ENCODE measurements around the gene HOMER2.

The HOMER2 gene

DNA sequence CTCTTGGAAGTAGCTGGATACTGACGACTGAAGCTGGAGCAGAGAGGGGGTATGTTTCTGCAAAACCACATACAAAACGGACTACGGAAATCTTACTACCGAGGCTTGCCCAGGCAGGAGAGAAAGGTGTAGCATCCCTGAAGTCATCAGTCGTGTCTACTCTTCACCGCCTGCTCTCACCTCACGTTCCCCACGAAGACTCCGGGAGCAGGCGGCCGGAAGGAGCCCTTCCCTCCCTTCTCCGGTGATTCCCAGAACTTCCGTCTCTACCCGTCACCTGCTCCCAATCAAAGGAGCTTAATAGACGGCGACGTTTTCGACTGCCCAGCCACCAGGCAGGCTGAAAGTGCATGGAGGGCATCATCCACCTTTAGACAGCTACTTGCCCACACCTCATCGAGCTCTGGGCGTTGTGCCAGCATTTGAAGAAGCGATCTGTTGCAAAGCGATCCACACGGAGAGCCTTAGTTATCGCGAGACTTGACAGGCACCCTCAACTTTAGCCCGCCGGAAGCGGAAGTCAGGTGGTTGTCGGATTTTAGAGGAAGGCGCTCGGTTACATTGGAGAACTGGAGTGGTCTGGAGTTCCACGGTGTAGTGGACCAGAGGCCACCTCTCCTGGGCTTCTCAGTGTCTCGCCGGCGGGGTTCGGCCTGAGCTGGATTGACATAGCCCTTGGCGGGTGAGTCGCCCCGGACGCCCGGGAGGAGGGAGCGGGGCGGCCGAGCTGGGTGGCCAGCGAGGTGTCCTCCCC is 33.3 kb upstream of the HOMER2 start, which contains the start of gene RAMAC:
TSS of gene RAMAC (plus strand) at position 523 of the 754 bp plus-strand sequence. CDS start 2,809 bp downstream, outside the sequence.
- no peaks in the 10 kb centered on the region for H3K9me2 ChIP-seq (replicated peaks; ENCODE audit: control insufficient read depth, low read length)
- TF ChIP-seq EZH2phosphoT487 (IDR thresholded peaks at IDR 0.05; ENCODE audit: borderline replicate concordance, low read length): no peak
- TF ChIP-seq, protein P1, sequence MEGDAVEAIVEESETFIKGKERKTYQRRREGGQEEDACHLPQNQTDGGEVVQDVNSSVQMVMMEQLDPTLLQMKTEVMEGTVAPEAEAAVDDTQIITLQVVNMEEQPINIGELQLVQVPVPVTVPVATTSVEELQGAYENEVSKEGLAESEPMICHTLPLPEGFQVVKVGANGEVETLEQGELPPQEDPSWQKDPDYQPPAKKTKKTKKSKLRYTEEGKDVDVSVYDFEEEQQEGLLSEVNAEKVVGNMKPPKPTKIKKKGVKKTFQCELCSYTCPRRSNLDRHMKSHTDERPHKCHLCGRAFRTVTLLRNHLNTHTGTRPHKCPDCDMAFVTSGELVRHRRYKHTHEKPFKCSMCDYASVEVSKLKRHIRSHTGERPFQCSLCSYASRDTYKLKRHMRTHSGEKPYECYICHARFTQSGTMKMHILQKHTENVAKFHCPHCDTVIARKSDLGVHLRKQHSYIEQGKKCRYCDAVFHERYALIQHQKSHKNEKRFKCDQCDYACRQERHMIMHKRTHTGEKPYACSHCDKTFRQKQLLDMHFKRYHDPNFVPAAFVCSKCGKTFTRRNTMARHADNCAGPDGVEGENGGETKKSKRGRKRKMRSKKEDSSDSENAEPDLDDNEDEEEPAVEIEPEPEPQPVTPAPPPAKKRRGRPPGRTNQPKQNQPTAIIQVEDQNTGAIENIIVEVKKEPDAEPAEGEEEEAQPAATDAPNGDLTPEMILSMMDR (IDR thresholded peaks at IDR 0.05; ENCODE audit: low read depth, low read length, poor library complexity, severe bottlenecking): no peak

DNA sequence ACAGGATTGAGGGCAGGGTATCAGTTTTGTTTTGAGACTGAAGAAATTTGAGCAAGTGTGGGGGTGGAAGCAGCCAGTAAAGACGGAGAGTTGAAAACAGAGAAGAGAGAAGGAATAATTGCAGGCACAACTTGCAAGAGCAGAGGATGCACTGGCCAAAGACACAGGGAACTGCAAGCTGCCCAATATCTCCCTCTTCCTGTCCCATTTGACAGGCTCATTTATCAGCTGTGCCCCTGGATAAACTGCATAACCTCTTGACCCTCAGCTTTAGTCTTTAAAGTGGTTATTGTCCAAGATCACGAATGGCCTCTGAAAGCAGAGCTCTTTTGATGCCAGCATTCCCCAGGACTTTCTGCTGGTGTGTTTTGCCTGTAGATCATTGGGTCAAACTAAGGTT is 28.5 kb upstream of the HOMER2 start:
- Histone ChIP-seq H4K20me1 (ENCODE audit: control insufficient read depth, insufficient read depth, low read depth, low read length) (no peaks in the 10 kb centered on the region), H3K9me2 (replicated peaks; ENCODE audit: control insufficient read depth, low read length) (no peaks in the 10 kb centered on the region), H3K79me2 (ENCODE audit: control insufficient read depth, low read length) (peaks cover 8% of the 10 kb centered on the region; the same call in 1 of the 2 replicates), H3K27me3 (ENCODE audit: control insufficient read depth, low read length) (no peaks in the 10 kb centered on the region), H3F3A (ENCODE audit: control insufficient read depth, insufficient read depth) (no peaks in the 10 kb centered on the region), H3K4me1 (ENCODE audit: control insufficient read depth, low read length) (peaks cover 9% of the 10 kb centered on the region), H3K4me3 (ENCODE audit: low read length) (no peak overlapping the region), H3K27ac (ENCODE audit: low read depth, low read length) (no peak overlapping the region), H3K4me2 (ENCODE audit: low read length) (no peak overlapping the region), H3K36me3 (ENCODE audit: control insufficient read depth, low read length) (no peaks in the 10 kb centered on the region), H3K9me3 (ENCODE audit: control insufficient read depth, insufficient read depth, low read length) (no peaks in the 10 kb centered on the region)
- no peak for TF ChIP-seq EZH2phosphoT487 (IDR thresholded peaks at IDR 0.05; ENCODE audit: borderline replicate concordance, low read length)
- TF ChIP-seq, protein P1 (IDR thresholded peaks at IDR 0.05; ENCODE audit: low read depth, low read length, poor library complexity, severe bottlenecking): no peak

More for the DNA sequence above, 33.3 kb upstream of the HOMER2 start, which contains the start of gene RAMAC:
- Histone ChIP-seq H3K36me3 (ENCODE audit: control insufficient read depth, low read length) (peaks cover 32% of the 10 kb centered on the region), H3K9me3 (ENCODE audit: control insufficient read depth, insufficient read depth, low read length) (no peaks in the 10 kb centered on the region), H3K4me3 (ENCODE audit: low read length) (peak within 1 kb of the TSS; percentile 100), H3K4me2 (ENCODE audit: low read length) (peak within 1 kb of the TSS; percentile 91), H3K4me1 (ENCODE audit: control insufficient read depth, low read length) (peaks cover 20% of the 10 kb centered on the region), H3K27me3 (ENCODE audit: control insufficient read depth, low read length) (no peaks in the 10 kb centered on the region), H3K79me2 (ENCODE audit: control insufficient read depth, low read length) (peaks cover 25% of the 10 kb centered on the region), H3K27ac (ENCODE audit: low read depth, low read length) (peak within 1 kb of the TSS; percentile 35), H3F3A (ENCODE audit: control insufficient read depth, insufficient read depth) (no peaks in the 10 kb centered on the region), H4K20me1 (ENCODE audit: control insufficient read depth, insufficient read depth, low read depth, low read length) (no peaks in the 10 kb centered on the region)

DNA sequence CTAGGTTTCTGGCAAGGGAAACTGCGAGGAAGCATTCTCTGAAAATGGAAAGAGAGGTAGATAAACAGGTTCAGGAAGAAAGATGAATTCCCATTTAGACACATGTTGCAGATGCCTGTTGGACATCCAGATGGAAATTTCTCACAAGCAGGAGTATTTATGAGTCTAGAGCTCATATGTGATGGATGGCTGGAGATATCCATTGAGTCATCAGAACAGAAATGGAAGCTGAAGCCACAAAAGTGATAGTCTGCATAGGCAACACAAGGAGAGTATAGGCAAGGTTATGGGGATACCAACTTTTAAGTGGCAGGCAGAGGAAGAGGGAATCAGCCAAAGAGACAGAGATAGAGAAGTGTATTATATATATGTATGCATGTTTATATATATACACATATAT is 27.2 kb upstream of the HOMER2 start:
- Histone ChIP-seq H3K9me2 (replicated peaks; ENCODE audit: control insufficient read depth, low read length) (no peaks in the 10 kb centered on the region), H3K9me3 (ENCODE audit: control insufficient read depth, insufficient read depth, low read length) (no peaks in the 10 kb centered on the region), H3K36me3 (ENCODE audit: control insufficient read depth, low read length) (no peaks in the 10 kb centered on the region), H3F3A (ENCODE audit: control insufficient read depth, insufficient read depth) (no peaks in the 10 kb centered on the region), H3K4me1 (ENCODE audit: control insufficient read depth, low read length) (no peaks in the 10 kb centered on the region), H3K79me2 (ENCODE audit: control insufficient read depth, low read length) (no peaks in the 10 kb centered on the region), H3K4me2 (ENCODE audit: low read length) (no peak overlapping the region), H3K27me3 (ENCODE audit: control insufficient read depth, low read length) (no peaks in the 10 kb centered on the region), H3K27ac (ENCODE audit: low read depth, low read length) (no peak overlapping the region), H4K20me1 (ENCODE audit: control insufficient read depth, insufficient read depth, low read depth, low read length) (no peaks in the 10 kb centered on the region), H3K4me3 (ENCODE audit: low read length) (no peak overlapping the region)
- no peak for TF ChIP-seq EZH2phosphoT487 (IDR thresholded peaks at IDR 0.05; ENCODE audit: borderline replicate concordance, low read length)
- TF ChIP-seq, protein P1 (IDR thresholded peaks at IDR 0.05; ENCODE audit: low read depth, low read length, poor library complexity, severe bottlenecking): no peak
